ENCODE results near the gene ALG1. TPM values are rescaled to one million over a fixed set of nuclear protein-coding genes. Genes with fewer than 3 reads are reported as not detected.
A peak's percentile ranks its signal among the peaks of the same experiment; 100 is the strongest.
"Not testable (repeated sequence)": the region's sequence is repeated elsewhere in the genome, so short reads cannot be mapped to it uniquely, and the experiment has no call there.

The ALG1 gene
- polyA plus RNA-seq, 1 of the 3 experiments (the other 2 are of a cell fraction) = 27.0 TPM

DNA sequence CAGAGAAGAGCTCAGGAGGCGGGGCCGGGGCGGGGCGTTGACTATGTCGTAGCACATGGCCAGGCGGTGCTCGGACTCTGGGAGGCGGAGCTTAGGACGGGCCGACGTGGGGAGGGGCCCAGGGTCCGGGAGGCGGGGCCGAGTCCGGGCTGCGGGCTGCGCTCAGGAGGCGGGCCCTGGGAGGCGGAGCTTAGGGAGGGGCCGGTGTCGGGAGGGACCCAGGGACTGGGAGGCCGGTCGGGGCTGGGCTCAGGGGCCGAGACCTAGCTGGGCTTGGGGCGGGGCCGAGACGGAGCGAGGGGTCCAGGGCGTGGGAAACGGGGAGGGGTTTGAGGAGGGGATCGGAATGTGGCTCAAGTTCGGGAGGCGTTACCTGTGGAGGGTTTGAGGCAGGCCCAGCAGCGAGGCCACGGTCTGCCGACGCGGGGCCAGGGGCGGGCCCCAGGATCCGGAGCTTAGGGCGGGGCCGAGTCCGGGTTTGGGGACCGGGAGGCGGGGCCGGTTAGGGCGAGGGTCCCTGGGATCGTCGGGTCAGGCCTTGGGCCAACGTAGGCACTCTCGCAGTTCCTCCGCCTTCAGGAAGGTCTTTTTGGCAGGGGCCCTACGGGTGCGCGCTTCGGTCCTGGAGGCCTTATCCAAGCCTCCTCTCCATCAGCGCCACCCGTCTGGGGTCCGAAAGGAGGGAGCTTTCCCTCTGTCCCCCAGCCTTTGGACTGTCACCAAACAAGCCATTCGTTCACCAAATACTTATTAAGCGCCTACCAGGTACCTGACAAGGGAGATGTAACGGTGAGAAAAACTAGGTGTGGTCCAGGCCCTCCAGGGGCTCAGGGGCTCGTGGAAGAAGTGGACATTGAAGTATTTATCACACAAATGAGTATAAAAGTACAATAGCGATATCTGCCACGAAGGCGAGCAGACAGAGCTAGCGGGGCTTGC, 26.8 kb downstream of the ALG1 start:
- H3K9me3 ChIP-seq; H3K4me1 ChIP-seq (ENCODE audit: control insufficient read depth in 1 of 2, insufficient read depth in 2 of 2, low read depth in 1 of 2, low read length in 1 of 2); H3K9me2 ChIP-seq; H3K79me2 ChIP-seq (ENCODE audit: insufficient read depth); H3F3A ChIP-seq (replicated peaks; ENCODE audit: insufficient read depth); H3K36me3 ChIP-seq (replicated peaks in 1 of 2; ENCODE audit: control insufficient read depth in 1 of 2, insufficient read depth in 2 of 2, low read length in 1 of 2); CTCF ChIA-PET; H3K27me3 ChIP-seq (ENCODE audit: insufficient read depth); H4K20me1 ChIP-seq (ENCODE audit: insufficient read depth): not testable (repeated sequence)
- Histone ChIP-seq H3K4me2 (peak overlapping the region; percentile 79), H2AFZ (ENCODE audit: low read depth) (peak overlapping the region; percentile 79; the same call in 1 of the 2 replicates), H3K9ac (peak overlapping the region; percentile 41; the same call in 1 of the 2 replicates), H3K27ac (ENCODE audit: low read depth in 2 of 2, low read length in 1 of 2) (peak overlapping the region; percentile 35 to 60; a peak in 2 of 4 replicates), H3K4me3 (ENCODE audit: low read depth in 2 of 2, low read length in 1 of 2) (peak overlapping the region; percentile 60 to 63)
- POLR2A ChIA-PET = interaction anchor here (0.7 kb wide), 1 partner anchor 19 kb away, joined by 3 read pairs; no protein-coding TSS in a partner anchor
- DNase-seq = peak; percentile 58
- 7% methylated on average over 8 of the region's 67 CpGs for WGBS (ENCODE audit: low lambda C conversion rate)

DNA sequence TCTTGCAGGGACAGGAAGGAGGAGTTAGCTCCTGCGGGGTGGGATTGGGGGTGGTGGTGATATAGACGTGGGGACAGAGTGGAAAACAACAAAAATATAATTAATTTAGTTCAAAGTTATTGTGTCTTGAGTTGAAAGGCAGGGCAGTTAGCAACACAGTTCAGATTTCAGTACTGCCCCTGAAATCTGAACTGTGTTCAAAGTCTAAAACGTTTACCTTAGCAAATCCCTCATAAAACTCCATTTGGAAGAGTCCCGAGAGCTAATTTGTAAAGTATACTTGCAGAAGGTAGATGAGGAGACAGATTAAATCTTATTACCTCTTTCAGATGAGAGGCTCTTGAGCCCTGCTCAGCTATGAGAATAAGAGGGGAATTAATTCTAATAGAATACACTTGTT, 27.5 kb downstream of the ALG1 start:
- H3F3A ChIP-seq (replicated peaks; ENCODE audit: insufficient read depth); H3K36me3 ChIP-seq (replicated peaks in 1 of 2; ENCODE audit: control insufficient read depth in 1 of 2, insufficient read depth in 2 of 2, low read length in 1 of 2); H3K9me2 ChIP-seq; POLR2A ChIA-PET; DNase-seq; H2AFZ ChIP-seq (ENCODE audit: low read depth); CTCF ChIA-PET; H4K20me1 ChIP-seq (ENCODE audit: insufficient read depth); H3K79me2 ChIP-seq (ENCODE audit: insufficient read depth); H3K27ac ChIP-seq (ENCODE audit: low read depth in 2 of 2, low read length in 1 of 2); H3K27me3 ChIP-seq (ENCODE audit: insufficient read depth); H3K9ac ChIP-seq; H3K9me3 ChIP-seq; H3K4me1 ChIP-seq (ENCODE audit: control insufficient read depth in 1 of 2, insufficient read depth in 2 of 2, low read depth in 1 of 2, low read length in 1 of 2); H3K4me3 ChIP-seq (ENCODE audit: low read depth in 2 of 2, low read length in 1 of 2): not testable (repeated sequence)
- WGBS (ENCODE audit: low lambda C conversion rate) = 27% methylated on average over 4 of the region's 4 CpGs
- 0 out of 2 replicates have a peak overlapping the region, but pooled peaks have one; percentile 79 for H3K4me2 ChIP-seq

DNA sequence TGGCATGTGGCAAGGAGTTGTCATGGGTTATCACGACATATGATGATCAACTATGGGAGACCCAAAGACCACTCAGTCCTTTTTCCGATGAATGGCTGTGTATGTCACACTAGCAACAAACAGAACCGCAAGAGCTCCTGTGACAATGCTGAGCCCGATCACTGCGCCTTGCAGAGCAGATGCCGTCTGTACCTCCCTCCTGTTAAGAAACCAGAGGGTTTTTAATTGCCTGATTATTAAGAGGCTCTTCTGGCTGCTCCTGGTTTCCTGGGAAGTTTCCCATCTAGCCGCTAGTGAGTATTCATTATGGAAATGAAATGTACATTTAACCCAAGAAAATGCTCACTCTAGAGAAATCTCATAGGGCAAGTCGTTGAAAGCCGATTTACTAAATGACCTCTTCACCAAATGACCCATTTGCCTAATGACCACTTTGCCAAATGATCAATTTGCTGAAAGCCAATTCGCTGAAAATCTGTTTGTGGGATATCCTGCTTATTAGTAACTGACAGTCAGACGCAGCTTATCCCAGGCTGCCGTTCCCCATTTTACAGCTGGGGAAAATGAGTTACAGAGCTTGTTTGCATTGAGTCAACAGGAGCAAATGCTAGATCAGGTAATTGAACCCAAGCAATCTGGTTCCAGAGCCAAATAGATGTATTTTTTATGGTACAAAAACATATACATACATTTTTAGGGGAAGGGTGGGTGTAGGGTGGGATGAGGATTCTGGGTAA, 31.8 kb downstream of the ALG1 start:
- H3K9me3 ChIP-seq; H3K9ac ChIP-seq; H3K4me2 ChIP-seq; H3K36me3 ChIP-seq (replicated peaks in 1 of 2; ENCODE audit: control insufficient read depth in 1 of 2, insufficient read depth in 2 of 2, low read length in 1 of 2); H3K4me1 ChIP-seq (ENCODE audit: control insufficient read depth in 1 of 2, insufficient read depth in 2 of 2, low read depth in 1 of 2, low read length in 1 of 2); H3K79me2 ChIP-seq (ENCODE audit: insufficient read depth); H4K20me1 ChIP-seq (ENCODE audit: insufficient read depth); H3K27ac ChIP-seq (ENCODE audit: low read depth in 2 of 2, low read length in 1 of 2); H3K4me3 ChIP-seq (ENCODE audit: low read depth in 2 of 2, low read length in 1 of 2); H2AFZ ChIP-seq (ENCODE audit: low read depth); H3K9me2 ChIP-seq; H3K27me3 ChIP-seq (ENCODE audit: insufficient read depth); H3F3A ChIP-seq (replicated peaks; ENCODE audit: insufficient read depth); POLR2A ChIA-PET; DNase-seq: not testable (repeated sequence)
- CTCF ChIA-PET = interaction anchor here (0.9 kb wide), 1 partner anchor 9 kb away, joined by 3 read pairs; no protein-coding TSS in a partner anchor
- WGBS (ENCODE audit: low lambda C conversion rate) = 69% methylated on average over 12 of the region's 12 CpGs

DNA sequence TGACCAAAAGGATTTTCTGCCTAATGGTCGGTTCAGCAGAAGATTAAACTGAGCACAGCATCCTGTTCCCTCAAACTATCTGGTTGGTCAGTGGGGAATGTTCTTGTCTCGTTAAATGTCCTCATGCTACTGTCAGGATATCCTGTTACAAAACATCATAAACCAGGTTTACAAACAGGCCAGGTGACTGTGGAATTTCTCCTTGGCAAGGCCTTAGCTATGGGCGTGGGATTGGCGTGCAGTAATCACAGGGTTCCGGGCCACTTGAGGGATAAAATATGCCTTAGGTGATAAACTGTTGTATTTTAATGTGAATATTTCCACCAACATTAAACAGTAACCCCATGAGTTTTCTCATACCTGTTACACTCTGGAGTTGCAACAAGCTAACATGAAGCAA, 33.4 kb downstream of the ALG1 start:
- H4K20me1 ChIP-seq (ENCODE audit: insufficient read depth); H3K27ac ChIP-seq (ENCODE audit: low read depth in 2 of 2, low read length in 1 of 2); H3K9me3 ChIP-seq; H3K79me2 ChIP-seq (ENCODE audit: insufficient read depth); H3K27me3 ChIP-seq (ENCODE audit: insufficient read depth); CTCF ChIA-PET; H3K4me3 ChIP-seq (ENCODE audit: low read depth in 2 of 2, low read length in 1 of 2); H3K4me2 ChIP-seq; H2AFZ ChIP-seq (ENCODE audit: low read depth); DNase-seq; H3K4me1 ChIP-seq (ENCODE audit: control insufficient read depth in 1 of 2, insufficient read depth in 2 of 2, low read depth in 1 of 2, low read length in 1 of 2); H3K36me3 ChIP-seq (replicated peaks in 1 of 2; ENCODE audit: control insufficient read depth in 1 of 2, insufficient read depth in 2 of 2, low read length in 1 of 2); H3F3A ChIP-seq (replicated peaks; ENCODE audit: insufficient read depth); POLR2A ChIA-PET; H3K9me2 ChIP-seq; H3K9ac ChIP-seq: not testable (repeated sequence)
- 66% methylated on average over 3 of the region's 5 CpGs for WGBS (ENCODE audit: low lambda C conversion rate)
